NCI-H510A treated with DMSO at 0.1 percent for 48 hours (cell line): Measurements from ENCODE around the gene POLD3.

Experiments used
- DNase-seq: peaks from one replicate; lab custom pipeline; 2025; lab: John Stamatoyannopoulos, UW

POLD3 gene

DNA sequence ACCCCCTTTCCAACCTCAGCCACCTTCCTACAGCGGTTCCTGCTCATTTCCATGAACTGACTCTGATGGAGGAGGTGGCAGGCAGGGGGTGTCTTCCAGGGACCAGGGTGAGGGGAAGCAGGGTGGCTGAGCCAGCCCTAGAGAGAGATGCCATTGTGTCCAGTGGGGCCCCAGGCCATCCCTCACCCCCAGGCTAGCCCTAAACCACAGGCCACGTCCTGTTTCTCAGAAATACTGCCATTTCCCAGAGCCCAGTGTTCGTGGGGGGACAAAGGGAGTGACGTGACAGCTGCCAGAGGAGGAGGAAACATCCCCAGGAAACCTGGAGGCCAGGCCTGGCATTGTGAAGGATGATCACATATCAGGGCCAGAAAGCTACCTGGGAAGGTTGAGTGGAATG, 99.4 kb downstream of the POLD3 start:
- no peak for DNase-seq
